Thoracic aorta (tissue), 2 donors: ENCODE data around the gene COL18A1. TPM values are rescaled to one million over a fixed set of nuclear protein-coding genes. Genes with fewer than 3 reads are reported as not detected.

Source experiments
- ATAC-seq: fragments of 150-250 bp; one replicate; pipeline ENCODE4 v1.8.0; 2017; ENCODE audit warnings: low read depth; ENCODE audit not compliant: insufficient number of reproducible peaks, low FRiP score
- DNase-seq: peaks from one replicate; pipeline ENCODE4 v3.0.0-alpha.2; 2020; ENCODE audit warnings: low spot score
- H3K27ac ChIP-seq, 2 donors: fragments of 200-600 bp; sonication (generic); 1 replicate in 1 of 2; 2 replicates in 1 of 2; pipeline ENCODE4 v1.5.1; 2016; ENCODE audit warnings: mild to moderate bottlenecking in 2 of 2, moderate library complexity in 2 of 2
- H3K27me3 ChIP-seq: fragments of 200-600 bp; sonication (generic); replicated peaks from 2 replicates; pipeline ENCODE4 v1.6.0; 2016; ENCODE audit warnings: mild to moderate bottlenecking; ENCODE audit not compliant: insufficient read depth
- H3K36me3 ChIP-seq: fragments of 200-600 bp; sonication (generic); one replicate; pipeline ENCODE4 v1.5.1; 2016
- H3K4me1 ChIP-seq, 2 donors: fragments of 200-600 bp; sonication (generic); 1 replicate in 1 of 2; 2 replicates in 1 of 2; pipeline versions ENCODE4 v1.5.1 to v1.6.0; 2016; ENCODE audit warnings: low read depth in 2 of 2, mild to moderate bottlenecking in 1 of 2; ENCODE audit not compliant: control insufficient read depth in 1 of 2
- H3K4me3 ChIP-seq: fragments of 200-600 bp; sonication (generic); 2 replicates; pipeline ENCODE4 v1.5.1; 2016; ENCODE audit warnings: mild to moderate bottlenecking
- H3K9me3 ChIP-seq: fragments of 200-600 bp; sonication (generic); 2 replicates; pipeline ENCODE4 v1.5.1; 2016
- CTCF ChIP-seq: fragments of 200-600 bp; sonication (generic); IDR thresholded peaks from one replicate; pipeline ENCODE4 v1.5.1; 2019; ENCODE audit warnings: antibody characterized with exemption
- total RNA-seq, 2 donors: library from RNA; depleted of rRNA; stranded (reverse); fragments of >200 nt; gene quantifications; one replicate each; pipeline versions ENCODE4 v1.1.0 to v1.2.3, GENCODE V29; 2016

COL18A1 gene
- total RNA-seq, 2 donors from 2014 or later = 507 to 811 TPM

- Histone ChIP-seq H3K9me3 (no peaks in the 10 kb centered on the region), H3K4me1 (peaks cover 22 to 66% of the 10 kb centered on the region in 2 donors), H3K4me3 (peak overlapping the region; percentile 80), H3K27me3 (no peaks in the 10 kb centered on the region), H3K36me3 (no peaks in the 10 kb centered on the region), H3K27ac (peak overlapping the region; percentile 82 to 86)
- no peak for TF ChIP-seq CTCF
- no peak for ATAC-seq
- DNase-seq = no peak
These were observed 2.8 kb downstream of the COL18A1 start for GRCh38 chr21:45407629-45408247.

- Histone ChIP-seq H3K4me3 (no peak overlapping the region), H3K9me3 (no peaks in the 10 kb centered on the region), H3K36me3 (no peaks in the 10 kb centered on the region), H3K27me3 (no peaks in the 10 kb centered on the region), H3K4me1 (peaks cover 22 to 66% of the 10 kb centered on the region in 2 donors), H3K27ac (peak overlapping the region in 1 of 2 donors; percentile 73)
- no peak for DNase-seq
- no peak for TF ChIP-seq CTCF
- no peak for ATAC-seq
These were observed 3.4 kb downstream of the COL18A1 start for GRCh38 chr21:45408271-45408791.

- Histone ChIP-seq H3K4me1 (peaks cover 22 to 67% of the 10 kb centered on the region in 2 donors), H3K27ac (peak overlapping the region; percentile 65 to 73), H3K4me3 (peak overlapping the region; percentile 29), H3K36me3 (no peaks in the 10 kb centered on the region), H3K9me3 (no peaks in the 10 kb centered on the region), H3K27me3 (no peaks in the 10 kb centered on the region)
- ATAC-seq = no peak
- DNase-seq = no peak
- no peak for TF ChIP-seq CTCF
These were observed 3.9 kb downstream of the COL18A1 start for GRCh38 chr21:45408801-45409261.

- no peaks in the 10 kb centered on the region for H3K36me3 ChIP-seq
- DNase-seq (no peak), ATAC-seq (no peak)
- TF ChIP-seq CTCF = no peak
- no peaks in the 10 kb centered on the region for H3K27me3 ChIP-seq
- H3K27ac ChIP-seq = peak overlapping the region; percentile 65 to 73
- peak overlapping the region; percentile 29 for H3K4me3 ChIP-seq
- H3K9me3 ChIP-seq = no peaks in the 10 kb centered on the region
- H3K4me1 ChIP-seq = peaks cover 22 to 67% of the 10 kb centered on the region in 2 donors
These were observed 4.6 kb downstream of the COL18A1 start for GRCh38 chr21:45409466-45410150.

GRCh38 chr21:45410151-45410864 lies 5.3 kb downstream of the COL18A1 start:
- no peak for DNase-seq
- ATAC-seq = no peak
- H3K4me3 ChIP-seq = peak overlapping the region; percentile 29

More at GRCh38 chr21:45410151-45410864, 5.3 kb downstream of the COL18A1 start:
- no peaks in the 10 kb centered on the region for H3K27me3 ChIP-seq
- H3K4me1 ChIP-seq = peaks cover 22 to 71% of the 10 kb centered on the region in 2 donors
- H3K9me3 ChIP-seq = no peaks in the 10 kb centered on the region
- no peaks in the 10 kb centered on the region for H3K36me3 ChIP-seq
- peak overlapping the region; percentile 65 to 73 for H3K27ac ChIP-seq
- TF ChIP-seq CTCF = no peak
